ENCODE results near the gene GPR61. TPM values are rescaled to one million over a fixed set of nuclear protein-coding genes. Genes with fewer than 3 reads are reported as not detected.

GPR61 gene
- total RNA-seq, 4 donors from 2014 or later = 0.11 to 3.8 (median 1.1) TPM

GRCh38 chr1:109548321-109549267, 8.9 kb downstream of the GPR61 start, which contains the start of gene GNAI3:
Gene GNAI3, plus strand, starts transcription at chr1:109548615. Its CDS starts 106 bp downstream, at chr1:109548721.
- Histone ChIP-seq H3K36me3 (no peaks in the 10 kb centered on the region), H3K4me1 (peaks cover 28 to 29% of the 10 kb centered on the region in 2 donors), H3K27ac (peak within 1 kb of the TSS; percentile 67 to 92 (median 92)), H3K9me3 (no peaks in the 10 kb centered on the region), H3K27me3 (no peaks in the 10 kb centered on the region), H3K4me3 (replicated peaks in 1 of 3) (peak within 1 kb of the TSS; percentile 67 to 98 (median 89))
- intact Hi-C loops (cut with DNase I) = loop anchor here (5.0 to 10.0 kb wide), 2 partner anchors 84 to 436 kb away; partner anchors contain the start of gene AHCYL1
- TF ChIP-seq, protein P1, sequence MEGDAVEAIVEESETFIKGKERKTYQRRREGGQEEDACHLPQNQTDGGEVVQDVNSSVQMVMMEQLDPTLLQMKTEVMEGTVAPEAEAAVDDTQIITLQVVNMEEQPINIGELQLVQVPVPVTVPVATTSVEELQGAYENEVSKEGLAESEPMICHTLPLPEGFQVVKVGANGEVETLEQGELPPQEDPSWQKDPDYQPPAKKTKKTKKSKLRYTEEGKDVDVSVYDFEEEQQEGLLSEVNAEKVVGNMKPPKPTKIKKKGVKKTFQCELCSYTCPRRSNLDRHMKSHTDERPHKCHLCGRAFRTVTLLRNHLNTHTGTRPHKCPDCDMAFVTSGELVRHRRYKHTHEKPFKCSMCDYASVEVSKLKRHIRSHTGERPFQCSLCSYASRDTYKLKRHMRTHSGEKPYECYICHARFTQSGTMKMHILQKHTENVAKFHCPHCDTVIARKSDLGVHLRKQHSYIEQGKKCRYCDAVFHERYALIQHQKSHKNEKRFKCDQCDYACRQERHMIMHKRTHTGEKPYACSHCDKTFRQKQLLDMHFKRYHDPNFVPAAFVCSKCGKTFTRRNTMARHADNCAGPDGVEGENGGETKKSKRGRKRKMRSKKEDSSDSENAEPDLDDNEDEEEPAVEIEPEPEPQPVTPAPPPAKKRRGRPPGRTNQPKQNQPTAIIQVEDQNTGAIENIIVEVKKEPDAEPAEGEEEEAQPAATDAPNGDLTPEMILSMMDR (IDR thresholded peaks at IDR 0.05) = no peak
- peak; percentile 59 to 98 for TF ChIP-seq POLR2A (IDR thresholded peaks at IDR 0.05)
- DNase-seq = peak; percentile 96
- WGBS, 2 donors = 0 to 1% methylated on average over 45 to 65 of the region's 68 CpGs

DNA sequence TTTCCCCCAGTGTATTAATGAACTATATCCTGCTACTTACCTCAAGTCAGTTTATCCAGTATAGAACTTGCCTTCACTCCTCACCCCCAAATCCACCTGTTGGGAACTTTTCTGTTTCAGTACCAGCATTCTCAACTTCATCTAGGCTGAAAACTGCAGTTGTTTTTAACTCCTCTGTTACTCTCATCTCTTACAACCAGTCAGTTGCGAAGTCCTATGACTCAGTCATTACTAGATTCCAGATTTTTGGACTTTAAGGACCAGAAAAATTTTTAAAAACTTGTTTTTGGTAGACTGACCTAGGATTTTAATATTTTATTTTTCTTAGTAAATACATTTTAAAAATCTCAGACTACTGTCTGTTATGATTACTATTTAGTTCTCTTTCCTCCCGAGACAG, 16.9 kb downstream of the GPR61 start:
- Histone ChIP-seq H3K27ac (no peak overlapping the region), H3K36me3 (no peaks in the 10 kb centered on the region)

DNA sequence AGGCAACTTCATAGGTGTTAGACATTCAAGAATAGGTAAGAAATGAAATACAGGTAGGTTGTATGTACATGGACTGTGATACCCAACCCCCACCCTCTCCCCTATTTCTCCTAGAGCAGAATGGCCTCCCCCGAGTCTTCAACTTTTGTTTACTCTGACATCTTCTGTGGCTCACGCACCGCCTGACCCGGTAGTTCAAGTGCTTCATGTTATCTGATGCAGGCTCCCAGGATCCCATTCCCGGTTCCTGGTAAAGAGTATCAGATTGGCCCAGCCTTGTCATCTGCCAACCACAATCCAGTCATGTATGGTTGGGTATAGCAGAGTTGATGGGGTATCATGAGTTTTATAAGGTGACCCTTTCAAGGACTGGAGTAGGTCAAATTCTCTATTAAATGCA, 17.8 kb downstream of the GPR61 start:
- Histone ChIP-seq H3K9me3 (no peaks in the 10 kb centered on the region), H3K27me3 (no peaks in the 10 kb centered on the region), H3K4me1 (peaks cover 7 to 16% of the 10 kb centered on the region in 2 donors), H3K27ac (no peak overlapping the region), H3K4me3 (replicated peaks in 1 of 3) (no peak overlapping the region), H3K36me3 (no peaks in the 10 kb centered on the region)
- intact Hi-C loops (cut with DNase I) = no loop called here
- WGBS, 2 donors = 74 to 86% methylated on average over 5 of the region's 5 CpGs
- DNase-seq = no peak
- no peak for TF ChIP-seq POLR2A (IDR thresholded peaks at IDR 0.05)
- TF ChIP-seq, protein P1 (IDR thresholded peaks at IDR 0.05) = no peak

More for the DNA sequence above, 16.9 kb downstream of the GPR61 start:
- no peak for TF ChIP-seq POLR2A (IDR thresholded peaks at IDR 0.05)
- TF ChIP-seq, protein P1 (IDR thresholded peaks at IDR 0.05) = no peak
- Histone ChIP-seq H3K27me3 (no peaks in the 10 kb centered on the region), H3K4me1 (peaks cover 7 to 16% of the 10 kb centered on the region in 2 donors), H3K4me3 (replicated peaks in 1 of 3) (no peak overlapping the region), H3K9me3 (no peaks in the 10 kb centered on the region)
- 94 to 97% methylated on average over 2 of the region's 2 CpGs for WGBS, 2 donors
- intact Hi-C loops (cut with DNase I) = no loop called here
- no peak for DNase-seq

GRCh38 chr1:109559995-109560394, 20.3 kb downstream of the GPR61 start:
- no peaks in the 10 kb centered on the region for H3K27me3 ChIP-seq
- H3K27ac ChIP-seq = no peak overlapping the region
- DNase-seq = no peak
- peaks cover 7 to 32% of the 10 kb centered on the region in 2 donors for H3K4me1 ChIP-seq
- no peaks in the 10 kb centered on the region for H3K36me3 ChIP-seq
- intact Hi-C loops (cut with DNase I) = no loop called here
- no peaks in the 10 kb centered on the region for H3K9me3 ChIP-seq
- H3K4me3 ChIP-seq (replicated peaks in 1 of 3) = no peak overlapping the region
- TF ChIP-seq, protein P1 (IDR thresholded peaks at IDR 0.05) = no peak
- TF ChIP-seq POLR2A (IDR thresholded peaks at IDR 0.05) = no peak

All from thyroid gland (tissue), 4 donors.